C4-2B (cell line): ENCODE measurements around the gene PARPBP.
"Not testable (repeated sequence)": the region's sequence is repeated elsewhere in the genome, so short reads cannot be mapped to it uniquely, and the experiment has no call there.

Experiments
- H3K27ac ChIP-seq: fragments of 450-650 bp; 2 replicates; pipeline ENCODE4 v1.5.1; 2017
- CTCF ChIP-seq: fragments of 450-650 bp; conservative IDR thresholded peaks from 2 replicates; pipeline ENCODE4 v1.5.1; 2017; ENCODE audit warnings: mild to moderate bottlenecking
- ZFX ChIP-seq: fragments of 450-650 bp; IDR thresholded peaks from 2 replicates; pipeline ENCODE4 v1.6.1; 2017

PARPBP gene

GRCh38 chr12:102119674-102120563 lies at the start of gene PARPBP, which contains the start of gene NUP37:
Gene PARPBP, plus strand, starts transcription at chr12:102120183. Its CDS starts 3,706 bp downstream, at chr12:102123889.
Gene NUP37, minus strand, starts transcription at chr12:102120114. Its CDS starts 1,596 bp downstream, at chr12:102118518.
- peak within 1 kb of the TSS; percentile 94 for H3K27ac ChIP-seq
- TF ChIP-seq ZFX (peak; percentile 40), CTCF (peak; percentile 18)

- not testable (repeated sequence) for H3K27ac ChIP-seq
Observed at GRCh38 chr12:102072092-102072491, 47.9 kb upstream of the PARPBP start.

- TF ChIP-seq ZFX (no peak), CTCF (no peak)
- no peak overlapping the region for H3K27ac ChIP-seq
Observed at GRCh38 chr12:102080842-102081241, 39.1 kb upstream of the PARPBP start.

GRCh38 chr12:102089228-102089835 lies 30.7 kb upstream of the PARPBP start:
- not testable (repeated sequence) for H3K27ac ChIP-seq

- TF ChIP-seq CTCF (no peak), ZFX (no peak)
- no peak overlapping the region for H3K27ac ChIP-seq
Observed at GRCh38 chr12:102093319-102093718, 26.7 kb upstream of the PARPBP start.

GRCh38 chr12:102095677-102096263 lies 24.2 kb upstream of the PARPBP start:
- H3K27ac ChIP-seq, result no peak overlapping the region
- peak; percentile 74 for TF ChIP-seq CTCF
- TF ChIP-seq ZFX, result no peak

- H3K27ac ChIP-seq, result no peak overlapping the region
- TF ChIP-seq ZFX, result no peak
Observed at GRCh38 chr12:102096855-102097254, 23.1 kb upstream of the PARPBP start.

- H3K27ac ChIP-seq, result no peak overlapping the region
- TF ChIP-seq ZFX, result no peak
- no peak for TF ChIP-seq CTCF
Observed at GRCh38 chr12:102106905-102107304, 13.1 kb upstream of the PARPBP start.

- TF ChIP-seq CTCF (no peak), ZFX (no peak)
- no peak overlapping the region for H3K27ac ChIP-seq
Observed at GRCh38 chr12:102107970-102108369, 12.0 kb upstream of the PARPBP start.
